ENCODE results near the gene CT45A6.
"Not testable (repeated sequence)": the region's sequence is repeated elsewhere in the genome, so short reads cannot be mapped to it uniquely, and the experiment has no call there.

The CT45A6 gene

GRCh38 chrX:135802687-135803086 is at the start of gene CT45A6:
Gene CT45A6 (minus strand): TSS chrX:135802787. CDS start chrX:135798993, 3,794 bp downstream.
- DNase-seq, result not testable (repeated sequence)

- DNase-seq, result not testable (repeated sequence)
These were observed 34.6 kb upstream of the CT45A6 start, which contains the start of gene CT45A7 for GRCh38 chrX:135837180-135837579. Gene CT45A7 (minus strand): TSS chrX:135837280. CDS start chrX:135833533, 3,747 bp downstream.

- not testable (repeated sequence) for DNase-seq
These were observed 17.3 kb upstream of the CT45A6 start, which contains the start of gene CT45A2 for GRCh38 chrX:135819912-135820311. Gene CT45A2 (minus strand): TSS chrX:135820012. CDS start chrX:135816265, 3,747 bp downstream.

- not testable (repeated sequence) for DNase-seq
These were observed 17.2 kb downstream of the CT45A6 start, which contains the start of gene CT45A5 for GRCh38 chrX:135785403-135785802. Gene CT45A5 (minus strand): TSS chrX:135785503. CDS start chrX:135781729, 3,774 bp downstream.

- DNase-seq, result not testable (repeated sequence)
These were observed 34.5 kb downstream of the CT45A6 start, which contains the start of gene CT45A3 for GRCh38 chrX:135768091-135768490. Gene CT45A3 (minus strand): TSS chrX:135768191. CDS start chrX:135764444, 3,747 bp downstream.

- DNase-seq, result not testable (repeated sequence)
These were observed 57.8 kb downstream of the CT45A6 start for GRCh38 chrX:135744739-135745138.

All from NCI-H1694 treated with DMSO at 0.1 percent for 48 hours (cell line).